Measurements from ENCODE around the gene TMEM81. TPM values are rescaled to one million over a fixed set of nuclear protein-coding genes. Genes with fewer than 3 reads are reported as not detected.

Gene TMEM81
- polyA plus RNA-seq, 1 of the 3 experiments (the other 2 are of a cell fraction): 1.8 TPM

GRCh38 chr1:205056188-205056611, 28.1 kb downstream of the TMEM81 start:
- TF ChIP-seq ELF1 (IDR thresholded peaks at IDR 0.05) (no peak), TEAD4 (IDR thresholded peaks at IDR 0.05; ENCODE audit: borderline replicate concordance, insufficient read depth) (no peak), CTCF (IDR thresholded peaks at IDR 0.05) (no peak), USF1 (IDR thresholded peaks at IDR 0.05; ENCODE audit: borderline replicate concordance, low read depth) (no peak), FOXJ3 (CRISPR knock-in tag; IDR thresholded peaks at IDR 0.05) (no peak), RAD21 (IDR thresholded peaks at IDR 0.05; ENCODE audit: low read length) (no peak), ZBTB33 (IDR thresholded peaks at IDR 0.05; ENCODE audit: borderline replicate concordance, low read depth) (no peak), RCOR1 (IDR thresholded peaks at IDR 0.05; ENCODE audit: low read length) (no peak), SIN3A (IDR thresholded peaks at IDR 0.05; ENCODE audit: borderline replicate concordance, low read depth, low read length) (no peak)
- TF ChIP-seq, protein P1, sequence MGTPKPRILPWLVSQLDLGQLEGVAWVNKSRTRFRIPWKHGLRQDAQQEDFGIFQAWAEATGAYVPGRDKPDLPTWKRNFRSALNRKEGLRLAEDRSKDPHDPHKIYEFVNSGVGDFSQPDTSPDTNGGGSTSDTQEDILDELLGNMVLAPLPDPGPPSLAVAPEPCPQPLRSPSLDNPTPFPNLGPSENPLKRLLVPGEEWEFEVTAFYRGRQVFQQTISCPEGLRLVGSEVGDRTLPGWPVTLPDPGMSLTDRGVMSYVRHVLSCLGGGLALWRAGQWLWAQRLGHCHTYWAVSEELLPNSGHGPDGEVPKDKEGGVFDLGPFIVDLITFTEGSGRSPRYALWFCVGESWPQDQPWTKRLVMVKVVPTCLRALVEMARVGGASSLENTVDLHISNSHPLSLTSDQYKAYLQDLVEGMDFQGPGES (IDR thresholded peaks at IDR 0.05; ENCODE audit: low read depth, low read length): no peak
- Histone ChIP-seq H3K4me3 (ENCODE audit: low read depth in 2 of 2, low read length in 1 of 2) (no peak overlapping the region), H3K9ac (no peak overlapping the region), H3K79me2 (ENCODE audit: insufficient read depth) (no peaks in the 10 kb centered on the region), H2AFZ (ENCODE audit: low read depth) (no peak overlapping the region), H3K9me3 (no peaks in the 10 kb centered on the region), H3K9me2 (no peaks in the 10 kb centered on the region), H3K4me1 (ENCODE audit: control insufficient read depth in 1 of 2, insufficient read depth in 2 of 2, low read depth in 1 of 2, low read length in 1 of 2) (no peaks in the 10 kb centered on the region), H3K36me3 (replicated peaks in 1 of 2; ENCODE audit: control insufficient read depth in 1 of 2, insufficient read depth in 2 of 2, low read length in 1 of 2) (no peaks in the 10 kb centered on the region), H3F3A (replicated peaks; ENCODE audit: insufficient read depth) (no peaks in the 10 kb centered on the region), H3K27ac (ENCODE audit: low read depth in 2 of 2, low read length in 1 of 2) (no peak overlapping the region), H3K27me3 (ENCODE audit: insufficient read depth) (peaks cover 4% of the 10 kb centered on the region), H4K20me1 (ENCODE audit: insufficient read depth) (no peaks in the 10 kb centered on the region), H3K4me2 (no peak overlapping the region)
- 72% methylated on average over 6 of the region's 13 CpGs for WGBS (ENCODE audit: low lambda C conversion rate)
- DNase-seq: no peak
- CTCF ChIA-PET: interaction anchor here (0.9 to 18.8 kb wide), 6 partner anchors 10 to 490 kb away, joined by 3 to 756 read pairs (median 6); no protein-coding TSS in a partner anchor
- POLR2A ChIA-PET: no interaction called here

GRCh38 chr1:205054013-205054412, 30.2 kb downstream of the TMEM81 start:
- POLR2A ChIA-PET: no interaction called here

More at GRCh38 chr1:205054013-205054412, 30.2 kb downstream of the TMEM81 start:
- Histone ChIP-seq H3K4me3 (ENCODE audit: low read depth in 2 of 2, low read length in 1 of 2) (no peak overlapping the region), H3K9me3 (no peaks in the 10 kb centered on the region), H3K36me3 (replicated peaks in 1 of 2; ENCODE audit: control insufficient read depth in 1 of 2, insufficient read depth in 2 of 2, low read length in 1 of 2) (no peaks in the 10 kb centered on the region), H3F3A (replicated peaks; ENCODE audit: insufficient read depth) (no peaks in the 10 kb centered on the region), H3K79me2 (ENCODE audit: insufficient read depth) (no peaks in the 10 kb centered on the region), H3K4me1 (ENCODE audit: control insufficient read depth in 1 of 2, insufficient read depth in 2 of 2, low read depth in 1 of 2, low read length in 1 of 2) (no peaks in the 10 kb centered on the region; a peak in 1 of 4 replicates), H3K27ac (ENCODE audit: low read depth in 2 of 2, low read length in 1 of 2) (no peak overlapping the region), H4K20me1 (ENCODE audit: insufficient read depth) (no peaks in the 10 kb centered on the region), H3K9me2 (no peaks in the 10 kb centered on the region), H2AFZ (ENCODE audit: low read depth) (no peak overlapping the region), H3K4me2 (no peak overlapping the region), H3K9ac (no peak overlapping the region), H3K27me3 (ENCODE audit: insufficient read depth) (peaks cover 7% of the 10 kb centered on the region)
- TF ChIP-seq, protein P2, sequence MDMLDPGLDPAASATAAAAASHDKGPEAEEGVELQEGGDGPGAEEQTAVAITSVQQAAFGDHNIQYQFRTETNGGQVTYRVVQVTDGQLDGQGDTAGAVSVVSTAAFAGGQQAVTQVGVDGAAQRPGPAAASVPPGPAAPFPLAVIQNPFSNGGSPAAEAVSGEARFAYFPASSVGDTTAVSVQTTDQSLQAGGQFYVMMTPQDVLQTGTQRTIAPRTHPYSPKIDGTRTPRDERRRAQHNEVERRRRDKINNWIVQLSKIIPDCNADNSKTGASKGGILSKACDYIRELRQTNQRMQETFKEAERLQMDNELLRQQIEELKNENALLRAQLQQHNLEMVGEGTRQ (IDR thresholded peaks at IDR 0.05; ENCODE audit: borderline replicate concordance, low read depth, low read length): no peak
- TF ChIP-seq, protein P3, sequence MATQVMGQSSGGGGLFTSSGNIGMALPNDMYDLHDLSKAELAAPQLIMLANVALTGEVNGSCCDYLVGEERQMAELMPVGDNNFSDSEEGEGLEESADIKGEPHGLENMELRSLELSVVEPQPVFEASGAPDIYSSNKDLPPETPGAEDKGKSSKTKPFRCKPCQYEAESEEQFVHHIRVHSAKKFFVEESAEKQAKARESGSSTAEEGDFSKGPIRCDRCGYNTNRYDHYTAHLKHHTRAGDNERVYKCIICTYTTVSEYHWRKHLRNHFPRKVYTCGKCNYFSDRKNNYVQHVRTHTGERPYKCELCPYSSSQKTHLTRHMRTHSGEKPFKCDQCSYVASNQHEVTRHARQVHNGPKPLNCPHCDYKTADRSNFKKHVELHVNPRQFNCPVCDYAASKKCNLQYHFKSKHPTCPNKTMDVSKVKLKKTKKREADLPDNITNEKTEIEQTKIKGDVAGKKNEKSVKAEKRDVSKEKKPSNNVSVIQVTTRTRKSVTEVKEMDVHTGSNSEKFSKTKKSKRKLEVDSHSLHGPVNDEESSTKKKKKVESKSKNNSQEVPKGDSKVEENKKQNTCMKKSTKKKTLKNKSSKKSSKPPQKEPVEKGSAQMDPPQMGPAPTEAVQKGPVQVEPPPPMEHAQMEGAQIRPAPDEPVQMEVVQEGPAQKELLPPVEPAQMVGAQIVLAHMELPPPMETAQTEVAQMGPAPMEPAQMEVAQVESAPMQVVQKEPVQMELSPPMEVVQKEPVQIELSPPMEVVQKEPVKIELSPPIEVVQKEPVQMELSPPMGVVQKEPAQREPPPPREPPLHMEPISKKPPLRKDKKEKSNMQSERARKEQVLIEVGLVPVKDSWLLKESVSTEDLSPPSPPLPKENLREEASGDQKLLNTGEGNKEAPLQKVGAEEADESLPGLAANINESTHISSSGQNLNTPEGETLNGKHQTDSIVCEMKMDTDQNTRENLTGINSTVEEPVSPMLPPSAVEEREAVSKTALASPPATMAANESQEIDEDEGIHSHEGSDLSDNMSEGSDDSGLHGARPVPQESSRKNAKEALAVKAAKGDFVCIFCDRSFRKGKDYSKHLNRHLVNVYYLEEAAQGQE (IDR thresholded peaks at IDR 0.05; ENCODE audit: low read depth, low read length): peak; percentile 63; the same call in 1 of the 2 replicates
- CTCF ChIA-PET: interaction anchor here (1.5 to 18.8 kb wide), 4 partner anchors 8 to 247 kb away, joined by 3 to 756 read pairs (median 40); no protein-coding TSS in a partner anchor
- WGBS (ENCODE audit: low lambda C conversion rate): 28% methylated on average over 5 of the region's 7 CpGs
- DNase-seq: no peak

All from SK-N-SH (cell line).